Kidney glomerular epithelial cell (primary cell): ENCODE measurements around the gene HHAT.
"Not testable (repeated sequence)": the region's sequence is repeated elsewhere in the genome, so short reads cannot be mapped to it uniquely, and the experiment has no call there.

Source experiments
- DNase-seq: peaks from one replicate; lab custom pipeline; 2025; lab: John Stamatoyannopoulos, UW

The HHAT gene

DNA sequence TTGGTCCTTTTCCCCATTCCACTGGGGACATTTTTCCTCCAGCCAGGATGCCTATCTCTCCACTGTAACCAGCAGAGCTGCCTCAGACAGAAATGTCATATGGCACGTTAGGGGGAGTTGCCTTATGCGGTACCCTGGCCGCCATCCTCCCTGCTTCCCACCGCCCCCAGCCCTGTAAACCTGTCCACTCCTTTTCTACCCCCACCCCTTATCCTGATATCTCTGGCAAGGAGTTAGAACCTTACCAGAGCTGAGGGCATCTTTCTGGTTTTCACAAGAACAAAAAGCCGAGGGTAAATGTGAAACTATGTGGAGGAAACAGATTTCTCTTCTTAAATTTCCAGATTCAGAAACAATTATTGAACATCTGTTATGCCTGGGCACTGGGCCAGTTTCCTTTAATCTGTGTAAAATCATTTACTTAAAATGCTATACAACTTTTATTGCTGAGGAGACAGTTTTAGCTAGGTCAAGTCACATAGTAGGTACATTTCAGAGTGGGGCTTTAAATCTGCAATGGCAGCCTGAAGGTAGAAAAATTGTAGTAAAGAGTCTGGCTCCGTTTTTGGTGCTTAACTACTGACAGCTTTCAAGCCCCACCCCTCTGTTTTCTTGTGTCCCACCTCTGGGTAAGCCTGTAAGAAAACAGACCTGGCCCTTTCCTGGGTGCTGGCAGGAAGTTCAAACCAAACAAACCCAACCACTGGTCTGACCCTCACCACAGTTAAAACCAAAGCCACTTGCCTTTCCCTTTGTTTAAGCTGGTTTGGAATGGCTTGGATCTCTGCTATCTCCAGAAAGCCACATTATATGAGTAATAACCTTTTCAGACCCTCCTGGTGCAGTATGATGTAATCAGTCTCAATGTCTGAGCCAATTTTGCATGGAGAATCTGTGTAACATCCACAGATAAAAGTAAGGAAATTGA is 319.0 kb downstream of the HHAT start:
- DNase-seq = peak; percentile 29

DNA sequence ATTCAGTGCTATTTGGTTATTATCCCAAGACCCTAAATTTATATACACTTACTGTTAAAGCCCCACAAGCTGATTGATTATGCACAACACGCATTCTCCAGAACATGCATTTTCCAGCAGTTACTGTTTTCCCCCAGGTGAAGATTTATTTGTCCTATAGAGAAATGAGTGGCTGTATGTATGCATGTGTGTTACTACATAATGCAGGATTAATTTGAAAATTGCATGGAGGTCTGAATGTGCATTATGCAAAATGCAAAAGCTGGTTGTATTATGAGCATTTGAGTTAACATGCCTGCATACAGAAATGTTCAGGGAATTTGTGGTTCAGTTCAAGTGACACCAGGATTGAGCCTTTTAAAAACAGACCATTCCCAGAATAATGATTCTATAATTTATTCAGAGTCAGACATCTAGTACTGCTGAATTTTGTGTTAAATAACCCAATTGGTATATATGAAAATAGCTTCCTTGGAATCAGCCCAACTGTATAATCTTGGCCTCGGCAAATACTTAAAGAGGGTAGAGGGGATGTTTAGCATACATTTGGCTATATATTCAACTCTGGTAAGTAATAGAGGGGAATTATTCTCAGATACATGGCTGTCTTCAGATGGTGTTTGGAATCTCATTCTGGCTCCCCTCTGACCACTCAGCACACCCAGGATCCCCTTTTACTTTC is 320.0 kb downstream of the HHAT start:
- DNase-seq = no peak

DNA sequence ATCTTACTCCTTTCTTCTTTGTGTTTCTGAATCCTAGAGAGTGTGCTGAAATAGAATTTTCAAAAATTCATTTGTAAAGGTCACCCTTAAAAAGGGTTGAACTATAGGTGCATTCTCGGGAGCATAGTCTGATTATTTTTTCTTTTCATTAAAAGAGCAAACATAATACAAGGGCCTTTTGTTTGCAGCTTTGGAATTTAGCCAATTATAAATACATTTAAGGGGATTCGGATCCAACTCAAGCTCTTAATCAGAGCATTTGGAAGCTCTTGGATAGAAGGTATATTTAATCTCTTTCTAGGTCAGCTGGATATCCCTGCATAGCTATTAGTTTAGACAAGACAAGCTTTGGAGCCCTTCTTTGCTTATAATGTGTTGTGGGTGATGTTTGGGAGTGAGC is 321.7 kb downstream of the HHAT start:
- DNase-seq = no peak

DNA sequence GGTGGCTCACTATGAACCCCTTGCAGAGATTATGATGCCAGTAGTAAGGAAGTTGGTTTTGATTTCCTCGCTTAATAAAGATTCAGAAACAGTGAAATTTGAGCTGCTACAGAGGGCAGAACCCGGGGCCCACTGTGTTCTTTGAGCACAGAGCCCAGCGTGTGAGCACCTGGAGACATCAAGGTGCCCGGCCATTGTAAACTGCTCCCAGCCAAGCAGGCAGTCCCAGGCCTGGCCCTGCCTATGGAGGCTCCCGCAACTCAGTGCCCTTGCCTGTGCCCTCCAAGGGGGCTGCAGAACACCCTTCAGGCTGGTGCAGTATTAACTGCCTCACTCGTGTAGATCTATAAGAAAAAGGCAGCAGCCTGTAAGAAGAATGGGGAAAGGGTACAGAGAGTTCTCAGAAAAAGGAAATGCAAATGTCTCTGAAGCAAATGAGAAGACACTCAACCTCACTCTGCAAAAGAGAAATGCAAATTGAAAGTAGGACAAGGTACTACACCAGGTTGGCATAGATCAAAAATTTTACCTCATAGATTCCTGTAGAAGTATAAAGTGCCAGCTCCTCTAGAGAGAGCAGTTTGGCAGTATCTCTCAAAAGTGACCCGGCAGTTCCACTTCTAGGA is 323.7 kb downstream of the HHAT start:
- no peak for DNase-seq

DNA sequence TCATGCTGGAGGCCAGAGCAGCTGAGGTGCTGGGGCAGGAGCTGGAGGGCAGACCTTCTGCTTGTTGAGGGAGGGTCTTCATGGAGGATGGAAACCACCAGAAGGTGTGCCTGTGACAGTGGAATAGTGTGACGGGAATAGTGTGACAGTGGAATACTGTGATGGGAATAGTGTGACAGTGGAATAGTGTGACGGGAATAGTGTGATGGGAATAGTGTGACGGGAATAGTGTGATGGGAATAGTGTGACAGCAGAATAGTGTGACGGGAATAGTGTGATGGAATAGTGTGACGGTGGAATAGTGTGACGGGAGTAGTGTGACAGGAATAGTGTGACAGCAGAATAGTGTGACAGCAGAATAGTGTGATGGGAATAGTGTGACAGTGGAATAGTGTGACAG is 325.1 kb downstream of the HHAT start:
- DNase-seq = no peak

DNA sequence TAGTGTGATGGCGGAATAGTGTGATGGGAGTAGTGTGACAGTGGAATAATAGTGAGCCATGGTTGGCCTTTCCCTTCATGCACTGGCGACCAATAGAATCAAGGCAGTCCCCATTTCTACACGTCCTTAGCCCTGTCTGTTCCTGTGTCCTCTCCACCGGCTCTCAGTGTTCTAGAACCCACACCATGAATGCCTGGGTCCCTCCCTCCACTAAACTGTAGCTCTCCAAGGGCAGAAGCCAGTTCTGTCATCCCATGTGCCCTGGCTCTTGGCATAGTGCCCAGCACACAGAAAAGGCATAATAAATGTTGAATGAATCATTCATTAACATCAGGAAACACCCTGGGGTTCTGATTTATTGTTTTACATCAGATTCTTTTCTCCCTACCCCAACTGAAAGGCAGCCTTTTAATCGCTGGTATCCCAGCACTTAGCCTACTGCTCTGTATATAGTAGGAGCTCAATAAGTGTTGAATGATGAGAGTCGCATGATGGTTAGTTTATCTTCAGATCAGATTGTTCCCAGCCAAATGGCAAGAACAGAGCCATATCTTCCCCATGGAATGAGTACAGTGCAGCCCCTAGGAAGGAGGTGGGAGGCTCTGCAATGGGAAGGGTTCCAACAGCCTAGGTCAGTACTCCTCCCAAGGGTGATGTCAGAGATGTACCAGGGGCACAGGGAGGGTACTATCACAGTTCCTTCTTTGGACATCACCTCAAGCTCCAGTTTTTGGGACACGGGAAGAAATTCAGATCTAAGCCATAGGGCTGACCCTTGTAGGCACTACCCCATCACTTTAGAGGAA is 325.7 kb downstream of the HHAT start:
- DNase-seq = no peak

DNA sequence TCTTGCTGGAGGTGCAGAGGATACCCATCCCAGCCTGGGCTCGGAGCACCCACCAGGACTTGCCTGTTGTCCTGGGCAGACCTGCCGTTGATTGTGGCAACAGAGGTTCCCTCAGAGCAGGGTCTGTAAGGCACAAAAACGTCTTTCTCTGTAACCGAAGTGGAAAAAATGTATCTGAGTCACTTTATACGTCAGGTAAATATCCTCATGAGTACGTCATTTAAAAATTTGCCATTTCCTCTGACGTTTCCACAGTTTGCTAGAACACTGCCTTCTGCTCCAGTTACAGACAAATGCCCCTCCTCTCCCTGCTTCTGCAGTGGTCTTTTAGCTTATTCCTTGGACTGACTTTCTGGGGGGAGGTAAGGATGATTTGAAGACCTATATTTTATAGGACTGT is 326.8 kb downstream of the HHAT start:
- DNase-seq = no peak

DNA sequence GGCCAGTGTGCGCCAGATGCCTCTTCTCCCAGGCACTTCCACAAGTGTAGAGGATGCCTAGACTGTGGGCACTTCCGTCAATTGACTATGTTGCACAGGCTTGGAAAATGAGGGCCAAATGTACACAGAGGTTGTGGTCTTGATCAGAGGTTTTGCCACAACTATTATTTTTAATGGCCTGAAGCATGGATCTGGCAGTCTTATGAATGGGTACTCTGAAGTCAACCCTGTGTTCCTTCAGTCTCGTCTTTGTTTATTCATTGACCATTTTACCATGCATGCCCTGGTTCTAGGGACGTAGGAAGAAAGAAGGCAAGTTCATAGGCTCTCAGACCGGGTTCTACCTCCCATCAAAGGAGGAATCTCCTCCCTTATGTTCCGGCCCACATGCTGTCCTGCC is 329.1 kb downstream of the HHAT start:
- no peak for DNase-seq

DNA sequence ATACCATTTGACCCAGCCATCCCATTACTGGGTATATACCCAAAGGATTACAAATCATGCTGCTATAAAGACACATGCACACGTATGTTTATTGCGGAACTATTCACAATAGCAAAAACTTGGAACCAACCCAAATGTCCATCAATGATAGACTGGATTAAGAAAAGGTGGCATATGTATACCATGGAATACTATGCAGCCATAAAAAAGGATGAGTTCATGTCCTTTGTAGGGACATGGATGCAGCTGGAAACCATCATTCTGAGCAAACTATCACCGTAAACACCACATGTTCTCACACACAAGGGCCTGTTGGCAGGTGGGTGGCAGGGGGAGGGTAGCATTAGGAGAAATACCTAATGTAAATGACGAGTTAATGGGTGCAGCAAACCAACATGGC is 332.8 kb downstream of the HHAT start:
- DNase-seq = not testable (repeated sequence)

DNA sequence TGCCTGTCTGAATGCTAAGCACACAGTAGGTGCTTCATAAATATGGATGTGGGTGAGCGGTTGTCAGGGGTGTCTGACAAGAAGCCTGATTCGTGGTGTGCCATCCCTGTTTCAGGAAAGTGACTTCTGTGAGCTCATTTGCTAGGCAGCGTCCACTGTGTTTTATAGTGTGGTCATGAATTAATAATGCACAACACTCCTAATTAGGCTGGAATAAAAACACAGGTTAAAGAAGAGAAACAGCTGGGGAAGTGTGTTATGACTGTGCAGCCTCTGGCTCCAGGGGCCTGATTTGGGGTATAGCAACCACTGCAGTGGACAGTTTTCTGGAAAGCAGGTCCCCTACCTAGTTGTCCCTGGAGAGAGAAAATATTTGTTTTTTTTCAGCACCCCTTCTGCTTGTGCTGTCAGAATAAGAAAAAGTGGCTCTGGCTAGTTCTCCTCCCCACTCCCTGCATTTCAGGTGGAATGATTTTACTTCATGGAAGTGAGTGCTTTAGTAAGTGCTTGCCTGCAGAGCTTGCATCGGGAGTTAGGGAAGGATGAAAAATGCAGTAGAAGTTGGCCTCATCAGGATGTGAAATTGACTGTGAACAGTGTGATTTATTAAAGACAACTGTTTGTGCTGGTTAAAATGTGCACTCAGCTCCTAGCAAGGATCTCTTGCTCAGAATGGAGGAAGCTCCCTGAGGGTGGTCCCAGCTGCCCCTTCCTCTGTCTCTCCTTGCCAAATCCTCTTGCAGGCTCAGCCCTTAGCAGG is 333.8 kb downstream of the HHAT start:
- no peak for DNase-seq

DNA sequence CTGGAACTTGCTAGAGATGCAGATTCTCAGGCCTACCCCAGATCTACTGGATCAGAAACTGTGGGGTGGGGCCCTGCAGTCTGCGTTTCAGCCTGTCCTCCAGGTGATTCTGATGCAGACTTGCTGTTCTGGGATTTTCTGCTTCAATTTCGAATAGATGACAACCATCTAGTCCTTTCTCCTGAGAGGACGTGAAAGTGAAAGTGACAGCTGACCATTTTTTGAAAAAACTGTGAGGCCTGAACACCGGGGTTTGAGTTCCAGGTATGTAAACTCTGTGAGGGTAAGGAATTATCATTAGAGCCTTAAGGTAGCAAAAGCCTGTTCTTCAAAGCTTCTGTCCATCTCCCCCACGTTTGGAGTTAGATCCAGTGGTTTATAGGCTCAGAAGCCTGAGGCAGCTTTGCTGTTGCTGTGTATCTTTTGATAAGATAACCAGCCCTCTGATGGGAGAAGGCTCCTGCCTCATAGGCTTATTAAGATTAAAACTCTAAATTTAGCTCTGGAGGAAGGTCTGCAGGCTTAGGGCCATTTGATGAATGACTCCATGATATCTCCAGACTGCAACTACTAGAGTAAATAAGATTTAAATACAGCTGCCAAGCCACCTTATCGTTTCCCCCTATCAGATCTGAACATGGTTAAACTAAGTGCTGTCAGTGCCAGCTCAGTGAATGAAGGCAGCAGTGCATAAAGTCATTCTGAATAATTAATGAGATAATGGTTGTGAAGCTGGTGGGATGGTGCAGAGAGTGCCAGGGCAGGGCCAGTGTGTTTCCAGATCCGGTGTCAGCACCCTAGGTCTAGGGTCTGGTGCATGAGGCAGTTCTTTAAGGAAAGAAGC is 335.2 kb downstream of the HHAT start:
- no peak for DNase-seq

DNA sequence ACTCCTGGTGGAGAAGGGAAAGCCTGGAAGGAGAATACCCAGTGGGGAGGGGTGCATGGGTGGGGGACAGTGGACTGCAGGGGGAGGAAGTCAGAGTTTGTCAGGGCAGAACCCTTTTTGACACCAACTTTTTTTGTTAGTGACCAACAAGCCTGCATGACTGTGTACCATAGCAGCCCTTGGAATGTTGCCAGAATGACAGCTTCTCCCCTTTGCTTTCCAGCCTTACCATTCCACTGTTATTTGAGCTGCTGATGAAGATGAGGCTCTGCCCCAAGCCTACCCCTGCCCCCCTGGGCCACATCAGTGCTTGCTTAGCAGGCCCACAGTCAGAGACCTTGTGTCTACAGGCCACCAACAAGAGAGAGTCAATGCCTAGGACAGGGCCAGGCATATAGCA is 341.2 kb downstream of the HHAT start:
- no peak for DNase-seq

DNA sequence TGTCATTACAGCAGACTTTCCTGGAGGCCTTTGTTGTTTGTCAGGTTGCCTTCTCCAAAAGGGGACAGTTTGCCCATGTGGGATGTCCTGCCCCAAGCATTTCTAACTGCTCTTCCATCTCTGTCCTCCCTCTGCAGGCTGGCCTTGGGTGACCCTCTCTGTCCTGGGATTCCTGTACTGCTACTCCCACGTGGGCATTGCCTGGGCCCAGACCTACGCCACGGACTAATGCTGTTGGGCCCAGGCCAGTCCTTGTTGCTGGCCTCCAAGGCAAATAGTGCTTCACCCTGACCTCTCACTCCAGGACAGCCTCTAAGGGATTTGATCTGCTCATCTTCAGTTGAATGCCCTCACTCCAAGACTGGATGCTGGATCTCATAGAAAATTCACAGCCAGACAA is 345.4 kb downstream of the HHAT start:
- no peak for DNase-seq

DNA sequence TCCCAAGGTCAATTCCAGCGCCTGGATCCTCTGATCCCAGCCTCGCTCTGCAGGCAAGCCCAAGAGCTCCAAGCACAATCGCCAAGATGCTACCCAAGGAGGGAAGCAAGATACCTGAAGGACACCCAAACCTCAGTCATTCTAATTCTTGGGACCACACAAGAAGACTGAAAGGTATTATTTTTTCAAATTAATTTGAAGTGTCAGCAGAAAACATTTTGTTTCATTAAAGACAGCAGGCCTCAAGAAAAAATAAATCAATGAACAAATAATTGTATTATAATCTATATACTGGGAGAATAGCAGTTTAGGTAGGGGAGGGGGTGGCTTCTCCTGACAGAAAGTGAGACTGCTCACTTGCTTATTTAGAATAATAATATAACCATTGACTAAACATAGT is 347.8 kb downstream of the HHAT start:
- DNase-seq = no peak

DNA sequence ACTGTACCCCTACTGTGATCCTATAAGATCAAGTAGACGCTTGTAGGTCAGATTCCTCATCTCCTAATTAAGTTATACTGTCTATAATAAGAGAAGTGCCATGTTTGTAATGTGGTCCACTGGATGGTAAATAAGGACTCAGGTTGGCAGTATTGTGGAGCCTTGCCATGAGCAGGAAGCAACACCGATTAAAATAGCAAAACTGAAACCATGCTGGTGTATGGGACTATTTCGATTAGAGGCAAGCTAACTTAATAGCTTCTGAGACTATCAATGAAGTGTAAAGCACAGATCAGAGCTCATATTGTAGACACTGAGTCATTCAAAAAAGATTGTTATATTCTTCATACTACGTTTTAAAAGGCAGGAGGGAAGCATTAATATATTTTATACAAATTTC is 348.8 kb downstream of the HHAT start:
- DNase-seq = no peak

DNA sequence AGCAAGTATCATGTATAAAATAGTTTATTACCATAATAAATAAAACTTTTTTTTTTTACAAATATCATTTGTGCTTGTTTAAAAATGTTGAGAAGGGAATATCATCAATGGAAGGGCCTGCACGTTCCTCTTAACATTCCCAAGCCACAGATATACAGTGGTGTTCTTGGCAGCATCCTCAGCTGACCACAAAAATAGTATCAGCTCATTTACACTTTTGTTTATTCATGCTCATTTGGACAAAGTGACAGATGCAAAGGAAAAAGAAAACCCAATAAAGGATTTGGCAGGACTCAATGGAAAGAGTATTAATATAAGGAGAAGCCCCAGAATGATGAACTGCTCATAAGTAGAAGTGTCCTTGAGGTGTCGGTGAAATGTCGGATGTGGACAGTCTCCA is 349.6 kb downstream of the HHAT start:
- DNase-seq = no peak

DNA sequence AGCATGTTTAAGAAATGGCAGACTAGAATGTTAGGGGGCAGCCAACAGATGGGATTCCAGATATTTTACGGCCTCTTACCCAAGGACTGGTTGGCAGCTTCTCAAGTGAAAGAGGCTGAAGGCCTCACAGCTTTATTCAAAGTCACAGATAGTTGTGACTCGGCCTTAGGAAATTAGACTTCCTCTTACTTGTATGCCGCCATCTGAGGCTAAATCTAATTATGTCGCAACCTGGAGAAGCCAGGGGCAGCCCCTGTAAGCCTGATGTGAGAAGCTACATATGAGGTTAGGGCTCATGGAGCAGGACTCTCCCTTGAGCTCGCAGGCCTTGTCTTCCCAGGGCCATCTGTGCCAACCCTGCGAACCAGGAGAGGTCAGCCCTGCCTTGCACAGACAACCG is 352.5 kb downstream of the HHAT start:
- DNase-seq = no peak

DNA sequence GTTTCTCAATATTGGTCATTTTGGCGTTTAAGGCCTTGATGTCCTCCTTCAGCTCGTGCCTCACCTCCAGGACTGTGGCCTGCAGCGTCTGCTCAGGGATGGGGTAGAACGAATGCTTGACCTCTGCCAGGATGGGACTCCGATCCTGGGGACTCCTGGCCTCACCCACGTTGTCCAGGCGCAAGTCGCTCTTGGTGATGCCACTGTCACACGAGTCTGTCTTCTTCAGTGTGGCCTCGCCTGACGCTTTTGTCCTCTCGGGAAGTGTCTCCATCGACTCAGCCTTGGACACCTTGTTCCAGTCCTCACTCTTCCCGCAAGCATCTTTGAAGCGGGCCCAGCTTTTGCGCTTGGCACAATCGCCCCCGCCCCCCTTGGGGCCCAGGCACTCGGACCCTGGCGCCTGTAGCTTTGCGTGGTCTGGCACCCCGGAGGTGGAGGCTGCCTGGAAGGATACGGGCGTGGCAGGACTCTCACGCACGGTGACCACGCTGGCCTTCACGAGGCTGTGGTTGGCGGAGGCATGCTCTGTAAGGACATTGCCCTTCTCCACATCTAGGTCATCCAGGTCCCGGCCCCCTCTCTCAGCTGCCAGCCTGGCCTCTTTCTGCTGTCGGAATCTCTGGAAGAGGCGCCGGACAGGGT is 354.8 kb downstream of the HHAT start:
- no peak for DNase-seq

DNA sequence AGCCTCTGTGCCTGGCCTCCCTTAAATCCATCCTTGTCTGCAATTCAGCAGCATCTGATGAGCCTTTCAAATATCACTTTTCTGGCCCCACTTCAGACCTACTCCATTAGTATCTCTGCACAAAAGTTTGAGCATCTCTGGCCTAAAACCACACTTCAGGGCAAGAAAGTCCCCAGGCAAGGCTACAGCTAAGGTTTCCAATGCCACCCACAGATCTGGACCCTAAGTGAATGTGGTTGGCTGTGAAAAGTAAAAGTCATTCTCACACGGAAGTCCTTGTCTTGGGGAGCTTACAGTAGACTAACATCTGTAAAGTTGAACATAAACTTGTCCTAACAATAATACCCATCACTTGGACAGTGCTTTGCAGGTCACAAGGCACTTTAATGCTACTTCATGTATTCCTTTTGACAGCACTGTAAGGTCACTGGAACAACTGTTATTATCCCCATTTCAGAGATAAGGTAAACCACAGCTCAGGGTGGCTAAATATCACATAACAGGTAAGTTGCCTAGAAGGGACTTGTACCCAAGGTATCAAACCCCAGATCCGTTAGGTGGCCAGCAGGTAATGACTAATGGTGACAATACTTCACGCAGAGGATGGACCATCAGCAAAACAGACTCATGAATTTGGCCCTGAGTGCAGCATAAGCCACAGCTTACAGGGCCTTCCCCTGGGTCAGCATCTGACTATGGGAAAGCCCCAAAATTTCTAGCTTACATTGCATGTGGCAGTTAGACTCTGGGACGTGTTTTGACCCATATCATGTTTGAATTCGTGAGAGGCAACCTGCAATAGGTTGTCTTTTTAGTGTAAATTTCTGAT is 356.0 kb downstream of the HHAT start:
- DNase-seq = no peak
